Transverse colon (tissue), 3 donors: ENCODE measurements around the gene CNPPD1.

Experiments
- EP300 ChIP-seq: sonication (generic); formaldehyde crosslinking; IDR thresholded peaks from one replicate; pipeline ENCODE4 v1.6.1; 2017; ENCODE audit warnings: antibody characterized with exemption, low read depth
- POLR2A ChIP-seq: fragments of 450-650 bp; IDR thresholded peaks from one replicate; pipeline ENCODE4 v1.6.1; 2016; ENCODE audit warnings: antibody characterized with exemption, mild to moderate bottlenecking, moderate library complexity
- TF ChIP-seq, protein P1 (sequence below), 5 experiments: fragments of 200-600 bp in 3 of 5; fragments of 450-650 bp in 2 of 5; sonication (generic) in 3 of 5; IDR thresholded peaks; 1 replicate in 2 of 5; 2 replicates in 3 of 5; pipeline ENCODE4 v1.5.1; 2016 to 2017; ENCODE audit warnings: antibody characterized with exemption in 5 of 5, inconsistent platforms in 3 of 5, mild to moderate bottlenecking in 2 of 5, moderate library complexity in 1 of 5

DNA sequence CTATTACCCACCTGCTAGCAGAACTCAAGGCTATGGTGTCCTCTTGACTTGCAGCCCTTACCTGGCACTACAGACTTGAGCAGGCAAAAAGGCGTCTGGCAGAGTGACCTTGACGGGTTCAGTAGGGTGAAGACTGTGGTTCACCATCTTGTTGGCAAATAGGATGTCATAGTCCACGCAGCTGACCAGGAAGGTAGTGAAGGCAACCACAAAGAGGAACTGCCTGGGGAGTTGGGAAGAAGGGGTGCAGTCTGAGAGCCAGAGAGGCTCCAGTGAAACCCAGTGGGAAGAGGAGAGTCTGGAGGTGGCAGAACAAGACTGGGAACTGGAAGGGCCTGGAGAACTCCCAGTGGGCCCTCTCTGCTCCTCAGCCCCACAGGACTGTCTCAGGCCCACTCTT is 48.6 kb upstream of the CNPPD1 start:
- TF ChIP-seq POLR2A (no peak), EP300 (no peak)
- TF ChIP-seq, protein P1, sequence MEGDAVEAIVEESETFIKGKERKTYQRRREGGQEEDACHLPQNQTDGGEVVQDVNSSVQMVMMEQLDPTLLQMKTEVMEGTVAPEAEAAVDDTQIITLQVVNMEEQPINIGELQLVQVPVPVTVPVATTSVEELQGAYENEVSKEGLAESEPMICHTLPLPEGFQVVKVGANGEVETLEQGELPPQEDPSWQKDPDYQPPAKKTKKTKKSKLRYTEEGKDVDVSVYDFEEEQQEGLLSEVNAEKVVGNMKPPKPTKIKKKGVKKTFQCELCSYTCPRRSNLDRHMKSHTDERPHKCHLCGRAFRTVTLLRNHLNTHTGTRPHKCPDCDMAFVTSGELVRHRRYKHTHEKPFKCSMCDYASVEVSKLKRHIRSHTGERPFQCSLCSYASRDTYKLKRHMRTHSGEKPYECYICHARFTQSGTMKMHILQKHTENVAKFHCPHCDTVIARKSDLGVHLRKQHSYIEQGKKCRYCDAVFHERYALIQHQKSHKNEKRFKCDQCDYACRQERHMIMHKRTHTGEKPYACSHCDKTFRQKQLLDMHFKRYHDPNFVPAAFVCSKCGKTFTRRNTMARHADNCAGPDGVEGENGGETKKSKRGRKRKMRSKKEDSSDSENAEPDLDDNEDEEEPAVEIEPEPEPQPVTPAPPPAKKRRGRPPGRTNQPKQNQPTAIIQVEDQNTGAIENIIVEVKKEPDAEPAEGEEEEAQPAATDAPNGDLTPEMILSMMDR (IDR thresholded peaks at IDR 0.05), result no peak
